GM12878 (cell line): Measurements from ENCODE around the gene DCAF4L1. TPM values are rescaled to one million over a fixed set of nuclear protein-coding genes. Genes with fewer than 3 reads are reported as not detected.

Source experiments
- ATAC-seq: fragments of 200-7000 bp; cut with Tn5 transposase; 3 replicates; pipeline ENCODE4 v1.9.1; 2020; ENCODE audit warnings: mild to moderate bottlenecking, moderate library complexity
- BruUV-seq: library from RNA; stranded (reverse); fragments of 400-500 nt; replicated peaks from 2 replicates; lab custom pipeline; 2021; lab: Mats Ljungman, UMichigan
- CTCF ChIA-PET: fragments of 300-600 bp; sonication (Branson Sonifier 250); formaldehyde crosslinking; extraction: SDS; loops from one replicate; lab custom pipeline; 2021; ENCODE audit warnings: inconsistent platforms; lab: Yijun Ruan, JAX
- POLR2A ChIA-PET: fragments of 350-600 bp; formaldehyde crosslinking; extraction: SDS; loops from one replicate; lab custom pipeline; 2021; ENCODE audit warnings: inconsistent platforms; lab: Charles Lee
- RAD21 ChIA-PET: fragments of 300-600 bp; sonication (Branson Sonifier 250); formaldehyde crosslinking; loops from one replicate; lab custom pipeline; 2023; ENCODE audit warnings: antibody characterized with exemption; ENCODE audit not compliant: unreplicated experiment; lab: Charles Lee
- SMC1A ChIA-PET: fragments of 300-600 bp; sonication (Branson Sonifier 250); formaldehyde crosslinking; loops from one replicate; lab custom pipeline; 2023; ENCODE audit not compliant: unreplicated experiment, uncharacterized antibody; lab: Charles Lee
- DNase-seq: peaks from one replicate; pipeline ENCODE4 v3.0.0-alpha.2; 2011; ENCODE audit warnings: low read depth, low spot score
- FAIRE-seq: peaks from 3 replicates; lab custom pipeline; 2011; peaks lifted over from hg19 to GRCh38; lab: Jason Lieb, UNC
- H2AFZ ChIP-seq: 2 replicates; pipeline ENCODE4 v1.6.0; 2011; ENCODE audit warnings: low read depth, low read length, control low read depth; ENCODE audit not compliant: control insufficient read depth
- H3K27ac ChIP-seq: 2 replicates; pipeline ENCODE4 v1.5.1; 2011; ENCODE audit warnings: control low read depth; ENCODE audit not compliant: control insufficient read depth, insufficient read depth
- H3K27me3 ChIP-seq, 2 experiments: replicated peaks in 1 of 2; 2 replicates each; pipeline versions ENCODE4 v1.6.0 to v1.6.1; 2011; ENCODE audit warnings: low read length in 1 of 2; ENCODE audit not compliant: control insufficient read depth in 2 of 2, insufficient read depth in 2 of 2
- H3K36me3 ChIP-seq, 2 experiments: 2 replicates each; pipeline ENCODE4 v1.5.1; 2011; ENCODE audit warnings: low read length in 1 of 2; ENCODE audit not compliant: control insufficient read depth in 2 of 2, insufficient read depth in 2 of 2
- H3K4me1 ChIP-seq: 2 replicates; pipeline ENCODE4 v1.6.1; 2011; ENCODE audit warnings: mild to moderate bottlenecking, low read length, moderate library complexity, mixed read lengths; ENCODE audit not compliant: control insufficient read depth, insufficient read depth
- H3K4me2 ChIP-seq: 2 replicates; pipeline ENCODE4 v1.6.0; 2011; ENCODE audit warnings: control low read depth; ENCODE audit not compliant: control insufficient read depth, insufficient read depth
- H3K4me3 ChIP-seq: fragments of 200-600 bp; sonication (generic); 2 replicates; pipeline ENCODE4 v1.5.1; 2016
- H3K79me2 ChIP-seq: 2 replicates; pipeline ENCODE4 v1.6.0; 2011; ENCODE audit warnings: low read length; ENCODE audit not compliant: control insufficient read depth, insufficient read depth
- H3K9ac ChIP-seq: 2 replicates; pipeline ENCODE4 v1.8.0; 2011; ENCODE audit warnings: low read length, control low read depth, mixed read lengths; ENCODE audit not compliant: control insufficient read depth, insufficient read depth
- H3K9me3 ChIP-seq: replicated peaks from 3 replicates; pipeline ENCODE4 v1.5.1; 2011; ENCODE audit warnings: mild to moderate bottlenecking, low read length; ENCODE audit not compliant: control insufficient read depth, insufficient read depth
- H4K20me1 ChIP-seq: 2 replicates; pipeline ENCODE4 v1.6.0; 2011; ENCODE audit not compliant: control insufficient read depth, insufficient read depth
- ATF2 ChIP-seq: IDR thresholded peaks from 2 replicates; pipeline ENCODE4 v1.6.1; 2012; ENCODE audit warnings: low read length, inconsistent platforms
- BCL11A ChIP-seq: IDR thresholded peaks from 2 replicates; pipeline ENCODE4 v1.6.1; 2011; ENCODE audit warnings: low read depth, low read length
- CREB1 ChIP-seq: IDR thresholded peaks from 2 replicates; pipeline ENCODE4 v1.6.1; 2012; ENCODE audit warnings: low read depth, mild to moderate bottlenecking, inconsistent platforms
- CREM ChIP-seq: IDR thresholded peaks from 2 replicates; pipeline ENCODE4 v1.6.1; 2014; ENCODE audit warnings: antibody characterized with exemption, low read depth
- CTCF ChIP-seq, 3 experiments: IDR thresholded peaks in 2 of 3; conservative IDR thresholded peaks in 1 of 3; 2 replicates each; pipeline ENCODE4 v1.5.1; 2011; ENCODE audit warnings: low read depth in 3 of 3, low read length in 3 of 3, mild to moderate bottlenecking in 3 of 3, control low read depth in 2 of 3, moderate library complexity in 2 of 3, inconsistent platforms in 1 of 3, mixed read lengths in 1 of 3; ENCODE audit not compliant: control insufficient read depth in 2 of 3, insufficient read depth in 1 of 3; ENCODE audit errors: extremely low read depth in 1 of 3
- EED ChIP-seq: sonication (generic); IDR thresholded peaks from 2 replicates; pipeline ENCODE4 v1.6.1; 2016; ENCODE audit warnings: antibody characterized with exemption, low read depth
- EZH2 ChIP-seq: IDR thresholded peaks from 2 replicates; pipeline ENCODE4 v1.6.1; 2012; ENCODE audit warnings: low read depth, mild to moderate bottlenecking, control low read depth, inconsistent platforms, low read length, borderline replicate concordance; ENCODE audit not compliant: control insufficient read depth
- HCFC1 ChIP-seq: fragments of 150-350 bp; IDR thresholded peaks from 2 replicates; pipeline ENCODE4 v1.6.1; 2014; ENCODE audit warnings: low read length
- IKZF1 ChIP-seq: fragments of 450-650 bp; conservative IDR thresholded peaks from 2 replicates; pipeline ENCODE4 v1.6.1; 2017; ENCODE audit warnings: antibody characterized with exemption, mild to moderate bottlenecking
- MTA2 ChIP-seq: fragments of 450-650 bp; IDR thresholded peaks from 2 replicates; pipeline ENCODE4 v1.6.1; 2016; ENCODE audit warnings: low read depth, mild to moderate bottlenecking, moderate library complexity
- NFIC ChIP-seq: IDR thresholded peaks from 2 replicates; pipeline ENCODE4 v1.6.1; 2012; ENCODE audit warnings: low read depth, mild to moderate bottlenecking, inconsistent platforms, low read length, moderate library complexity
- PKNOX1 ChIP-seq: fragments of 450-650 bp; IDR thresholded peaks from 2 replicates; pipeline ENCODE4 v1.6.1; 2016; ENCODE audit warnings: mild to moderate bottlenecking
- PML ChIP-seq: IDR thresholded peaks from 2 replicates; pipeline ENCODE4 v1.6.1; 2012; ENCODE audit warnings: low read length, inconsistent platforms
- RB1 ChIP-seq: fragments of 450-650 bp; formaldehyde crosslinking; IDR thresholded peaks from 2 replicates; pipeline ENCODE4 v1.6.1; 2017; ENCODE audit warnings: mild to moderate bottlenecking, borderline replicate concordance
- RELA ChIP-seq: fragments of 450-650 bp; IDR thresholded peaks from 2 replicates; pipeline ENCODE4 v1.8.0; 2014; ENCODE audit warnings: borderline replicate concordance; ENCODE audit not compliant: partially characterized antibody
- SMAD5 ChIP-seq: IDR thresholded peaks from 2 replicates; pipeline ENCODE4 v1.6.1; 2016; ENCODE audit warnings: antibody characterized with exemption, low read depth
- SPI1 ChIP-seq: IDR thresholded peaks from 2 replicates; pipeline ENCODE4 v1.6.1; 2011; ENCODE audit warnings: low read depth, mild to moderate bottlenecking, low read length, moderate library complexity, borderline replicate concordance; ENCODE audit not compliant: insufficient read depth
- SREBF1 ChIP-seq: IDR thresholded peaks from 2 replicates; pipeline ENCODE4 v1.6.1; 2012; ENCODE audit warnings: mild to moderate bottlenecking, low read length
- TCF3 ChIP-seq: IDR thresholded peaks from 2 replicates; pipeline ENCODE4 v1.6.1; 2012; ENCODE audit warnings: low read depth, mild to moderate bottlenecking, low read length, borderline replicate concordance; ENCODE audit not compliant: insufficient read depth
- in situ Hi-C: fragments of 300-500 bp; cut with MboI; formaldehyde crosslinking; loops from 9 replicates; pipeline ENCODE4 v1.14.3; 2018; ENCODE audit warnings: mixed read lengths
- intact Hi-C: fragments of 100-400 bp; cut with micrococcal nuclease; formaldehyde crosslinking; loops from one replicate; pipeline ENCODE4 v1.14.2; 2022; ENCODE audit not compliant: unreplicated experiment
- polyA plus RNA-seq, 11 experiments: library from polyadenylated mRNA; depleted of rRNA in 4 of 11; unstranded in 6 of 11; stranded (reverse) in 5 of 11; fragments of >200 nt; fragmentation: Nextera tagmentation in 4 of 11; fragmentation: Illumina TruSeq in 1 of 11; extraction: Ambion mirVana in 4 of 11; extraction: Trizol in 1 of 11; gene quantifications; 1 replicate in 1 of 11; 2 replicates in 10 of 11; pipeline versions ENCODE4 v1.2.1 to v1.2.3, GENCODE V29; 2011 to 2016; ENCODE audit warnings: inconsistent platforms in 2 of 11, missing spikeins in 2 of 11, low read depth in 1 of 11
- total RNA-seq, 4 experiments: library from RNA; depleted of rRNA in 3 of 4; stranded (reverse); fragments of >200 nt in 3 of 4; fragmentation: Illumina TruSeq in 1 of 4; extraction: Trizol in 1 of 4; gene quantifications; 2 replicates each; pipeline versions ENCODE4 v1.2.1 to v1.2.3, GENCODE V29; 2013 to 2021
- TF ChIP-seq, protein P1 (sequence below): IDR thresholded peaks from 2 replicates; pipeline ENCODE4 v1.6.1; 2012; ENCODE audit warnings: low read depth, low read length, improper control_type of control experiment

DCAF4L1 gene
- total and polyA plus RNA-seq, 10 of the 15 experiments (the other 5 are each of a cell fraction or from before 2014, with no cell fraction given), result 0.04 to 0.48 (median 0.18) TPM

GRCh38 chr4:41943506-41943905, 38.0 kb upstream of the DCAF4L1 start (continued):
- TF ChIP-seq CREB1, result no peak

- intact Hi-C loops, result no loop called here
- H3K79me2 ChIP-seq, result peaks cover 6% of the 10 kb centered on the region
- H3K4me2 ChIP-seq, result no peak overlapping the region
- ChIA-PET CTCF (interaction anchor here (0.9 to 1.5 kb wide), 2 partner anchors 12 to 46 kb away, joined by 3 read pairs; partner anchors contain the start of gene SLC30A9), POLR2A (no interaction called here), RAD21 (no interaction called here), SMC1A (interaction anchor here (1.6 kb wide), 1 partner anchor 9 kb away, joined by 5 read pairs; the partner anchor contains the start of gene TMEM33)
- DNase-seq (no peak), FAIRE-seq (no peak), ATAC-seq (no peak)
- H3K9me3 ChIP-seq, result no peaks in the 10 kb centered on the region
- H3K27ac ChIP-seq, result no peak overlapping the region
- H3K4me1 ChIP-seq, result no peaks in the 10 kb centered on the region
- in situ Hi-C loops, result no loop called here
- H2AFZ ChIP-seq, result no peak overlapping the region
- H4K20me1 ChIP-seq, result no peaks in the 10 kb centered on the region
- no peaks in the 10 kb centered on the region for H3K27me3 ChIP-seq
- H3K4me3 ChIP-seq, result no peak overlapping the region
- TF ChIP-seq SPI1, result no peak
- TF ChIP-seq RB1, result no peak
- no peak for TF ChIP-seq CREM
- TF ChIP-seq, protein P1, sequence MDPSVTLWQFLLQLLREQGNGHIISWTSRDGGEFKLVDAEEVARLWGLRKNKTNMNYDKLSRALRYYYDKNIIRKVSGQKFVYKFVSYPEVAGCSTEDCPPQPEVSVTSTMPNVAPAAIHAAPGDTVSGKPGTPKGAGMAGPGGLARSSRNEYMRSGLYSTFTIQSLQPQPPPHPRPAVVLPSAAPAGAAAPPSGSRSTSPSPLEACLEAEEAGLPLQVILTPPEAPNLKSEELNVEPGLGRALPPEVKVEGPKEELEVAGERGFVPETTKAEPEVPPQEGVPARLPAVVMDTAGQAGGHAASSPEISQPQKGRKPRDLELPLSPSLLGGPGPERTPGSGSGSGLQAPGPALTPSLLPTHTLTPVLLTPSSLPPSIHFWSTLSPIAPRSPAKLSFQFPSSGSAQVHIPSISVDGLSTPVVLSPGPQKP, result no peak
- no peak for TF ChIP-seq IKZF1
- TF ChIP-seq MTA2, result no peak
- TF ChIP-seq PML, result no peak
- no peak for TF ChIP-seq RELA
- TF ChIP-seq BCL11A, result no peak
- no peak for TF ChIP-seq EED
- no peak for TF ChIP-seq ATF2
- TF ChIP-seq NFIC, result no peak
- TF ChIP-seq CTCF (IDR thresholded peaks at IDR 0.05 in 2 of 3, conservative IDR thresholded peaks at IDR 0.05 in 1 of 3; ENCODE audit: control insufficient read depth in 2 of 3, extremely low read depth in 1 of 3, insufficient read depth in 1 of 3, low read depth in 3 of 3, low read length in 3 of 3), result no peak
- TF ChIP-seq TCF3, result no peak
- no peak for TF ChIP-seq SREBF1
- TF ChIP-seq SMAD5, result no peak
- TF ChIP-seq EZH2, result no peak
- TF ChIP-seq HCFC1, result no peak
- TF ChIP-seq PKNOX1, result no peak
- H3K9ac ChIP-seq, result no peak overlapping the region
- peaks cover 0 to 23% of the 10 kb centered on the region in 2 experiments; a peak in 3 of 4 replicates for H3K36me3 ChIP-seq
- BruUV-seq, result no TSS peak
These were observed 37.5 kb upstream of the DCAF4L1 start for GRCh38 chr4:41944089-41944488.
